ENCODE results near the gene COG7.

GRCh38 chr16:23432176-23433128 lies 20.5 kb downstream of the COG7 start:
- TF ChIP-seq ZBTB10 (CRISPR knock-in tag; IDR thresholded peaks at IDR 0.05; ENCODE audit: borderline replicate concordance): no peak
- no peak for TF ChIP-seq CEBPB (IDR thresholded peaks at IDR 0.05; ENCODE audit: borderline replicate concordance, low read depth, low read length)
- no peak for TF ChIP-seq HINFP (CRISPR knock-in tag; IDR thresholded peaks at IDR 0.05; ENCODE audit: low read depth)
- no peak for TF ChIP-seq ATF3 (CRISPR knock-in tag; IDR thresholded peaks at IDR 0.05)
- no peak for TF ChIP-seq SP1 (IDR thresholded peaks at IDR 0.05)
- no peak for TF ChIP-seq SP1 (CRISPR knock-in tag; IDR thresholded peaks at IDR 0.05)
- TF ChIP-seq POLR2AphosphoS5 (IDR thresholded peaks at IDR 0.05; ENCODE audit: low read depth, low read length): no peak
- no peak for TF ChIP-seq HNF4G (IDR thresholded peaks at IDR 0.05; ENCODE audit: borderline replicate concordance, low read depth, low read length)
- no peak for TF ChIP-seq HNF4G (CRISPR knock-in tag; IDR thresholded peaks at IDR 0.05; ENCODE audit: borderline replicate concordance, low read depth)
- TF ChIP-seq MNT (IDR thresholded peaks at IDR 0.05): no peak
- TF ChIP-seq POLR2A (IDR thresholded peaks at IDR 0.05; ENCODE audit: insufficient read depth in 1 of 2, low read depth in 2 of 2, low read length in 2 of 2): no peak
- TF ChIP-seq CHD2 (IDR thresholded peaks at IDR 0.05; ENCODE audit: low read depth, low read length): no peak
- TF ChIP-seq KLF13 (CRISPR knock-in tag; IDR thresholded peaks at IDR 0.05): no peak

Data from HepG2 (cell line).